GM19438 (cell line): Measurements from ENCODE around the gene CBLN3.
"Not testable (repeated sequence)": the region's sequence is repeated elsewhere in the genome, so short reads cannot be mapped to it uniquely, and the experiment has no call there.

ENCODE experiments used
- ATAC-seq: cut with Tn5 transposase; IDR thresholded peaks from one replicate; pipeline ENCODE4 v1.9.1; 2021; ENCODE audit warnings: low read depth; ENCODE audit not compliant: unreplicated experiment

Gene CBLN3

DNA sequence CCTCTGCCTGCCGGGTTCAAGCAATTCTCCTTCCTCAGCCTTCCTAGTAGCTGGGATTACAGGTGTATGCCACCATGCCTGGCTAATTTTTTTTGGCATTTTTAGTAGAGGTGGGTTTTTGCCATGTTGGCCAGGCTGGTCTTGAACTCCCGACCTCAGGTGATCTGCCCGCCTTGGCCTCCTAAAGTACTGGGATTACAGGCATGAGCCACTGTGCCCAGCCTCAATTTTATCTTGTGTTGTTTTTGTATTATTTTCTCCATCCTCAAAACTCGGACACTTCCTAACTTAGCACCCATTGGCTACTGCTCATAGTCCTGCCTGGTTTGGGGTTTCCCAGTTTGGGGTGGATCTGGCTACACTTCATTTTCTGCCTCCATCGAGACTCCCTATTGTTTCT lies 41.9 kb downstream of the CBLN3 start:
- ATAC-seq, result not testable (repeated sequence)

DNA sequence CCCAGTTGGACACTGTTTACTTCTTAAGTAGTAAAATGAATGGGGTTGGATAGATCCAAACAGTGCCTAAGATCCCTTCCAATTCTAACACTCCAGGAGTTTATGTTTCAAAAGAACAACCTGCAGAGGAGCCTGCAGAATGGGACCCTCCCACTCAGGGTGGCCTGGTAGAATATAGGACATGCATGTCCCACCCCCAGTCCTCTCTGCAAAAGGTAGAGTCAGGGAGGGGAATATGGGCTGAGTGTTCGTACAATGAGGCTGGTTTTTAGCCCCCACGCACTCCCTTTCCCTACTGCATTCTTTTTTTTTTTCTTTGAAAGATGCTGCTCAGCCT lies 42.5 kb downstream of the CBLN3 start:
- no peak for ATAC-seq

DNA sequence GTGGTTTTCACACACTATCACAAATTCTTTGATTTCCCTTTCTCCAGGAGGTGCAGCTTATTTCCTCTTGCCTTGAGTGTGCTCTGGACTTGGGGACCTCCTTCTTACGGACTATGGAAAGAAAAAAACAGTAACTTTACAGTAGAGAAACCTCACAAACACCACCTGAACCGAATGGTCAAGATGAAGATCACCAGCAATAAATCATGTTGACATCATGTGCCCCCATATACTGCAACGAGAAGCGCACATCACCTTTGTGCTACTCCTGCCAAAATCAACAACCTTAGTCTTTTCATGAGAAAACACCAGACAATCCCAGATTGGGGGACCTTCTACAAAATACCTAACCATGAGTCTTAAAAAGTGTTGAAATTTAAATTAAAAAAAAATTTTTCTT lies 43.9 kb downstream of the CBLN3 start:
- ATAC-seq, result no peak

DNA sequence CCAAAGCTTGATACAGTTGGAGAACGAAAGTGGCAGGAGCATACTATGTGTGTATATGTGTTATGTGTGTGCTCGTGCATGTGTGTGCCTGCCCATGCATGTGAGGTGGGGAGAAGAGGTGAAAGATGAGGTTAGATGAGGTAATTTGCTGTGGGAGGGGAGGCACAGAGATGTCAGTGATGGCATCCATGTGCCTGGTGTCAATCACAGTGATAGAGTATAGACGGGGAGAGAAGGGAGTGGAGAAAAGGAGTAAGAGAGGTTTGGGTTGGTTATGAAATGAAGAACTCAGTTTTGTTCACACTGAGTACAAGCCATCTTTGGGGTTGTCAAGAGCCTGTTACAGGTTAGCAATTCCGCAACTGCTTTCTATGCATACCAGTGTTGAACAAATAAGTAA lies 45.3 kb downstream of the CBLN3 start:
- ATAC-seq, result no peak

DNA sequence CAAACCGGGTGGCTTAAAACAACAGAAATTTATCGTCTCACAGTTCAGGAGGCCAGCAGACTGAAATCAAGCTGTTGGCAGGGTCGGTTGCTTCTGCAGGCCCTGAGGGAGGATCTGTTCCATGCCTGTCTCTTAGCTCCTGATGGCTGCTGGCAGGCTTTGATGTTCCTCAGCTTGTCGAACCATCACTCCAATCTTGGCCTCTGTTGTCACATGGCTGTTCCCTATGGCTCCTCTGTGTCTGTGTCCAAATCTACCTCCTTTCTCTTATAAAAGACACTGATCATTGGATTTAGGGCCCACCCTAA lies 47.5 kb downstream of the CBLN3 start:
- ATAC-seq, result no peak

DNA sequence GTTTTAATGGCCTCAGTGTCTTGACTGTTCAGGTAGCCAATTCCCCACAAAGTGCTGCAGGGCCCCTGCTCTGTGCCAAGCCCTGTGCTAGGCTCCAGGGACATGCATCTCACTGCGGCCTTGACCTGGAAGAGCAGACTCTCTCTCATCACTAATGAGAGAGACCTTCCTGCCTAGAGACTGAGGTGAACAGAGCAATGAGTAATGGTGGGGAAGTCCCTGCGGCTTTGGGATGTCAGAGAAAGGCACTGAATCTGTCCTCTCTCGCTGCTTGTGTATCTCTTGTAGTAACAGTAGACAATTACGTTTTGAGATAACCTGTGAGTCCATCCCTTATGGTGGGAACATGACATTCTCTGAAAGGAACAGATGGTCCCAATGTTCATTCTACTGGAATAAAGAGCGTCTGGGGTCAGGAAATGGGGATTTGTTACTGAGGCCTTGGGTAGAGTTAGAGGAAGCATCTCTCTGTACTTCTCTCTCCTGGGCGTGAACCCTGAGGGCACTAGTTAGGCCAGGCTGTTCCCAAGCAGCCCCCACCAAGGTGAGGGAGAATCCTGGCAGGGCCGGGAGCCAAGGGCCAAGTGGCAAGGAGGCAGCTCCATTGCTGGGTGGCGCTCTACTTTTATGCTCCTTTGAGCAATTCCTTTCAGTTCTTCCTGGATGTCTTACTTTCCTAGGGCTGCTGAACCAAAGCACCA lies 48.0 kb downstream of the CBLN3 start:
- ATAC-seq, result no peak

DNA sequence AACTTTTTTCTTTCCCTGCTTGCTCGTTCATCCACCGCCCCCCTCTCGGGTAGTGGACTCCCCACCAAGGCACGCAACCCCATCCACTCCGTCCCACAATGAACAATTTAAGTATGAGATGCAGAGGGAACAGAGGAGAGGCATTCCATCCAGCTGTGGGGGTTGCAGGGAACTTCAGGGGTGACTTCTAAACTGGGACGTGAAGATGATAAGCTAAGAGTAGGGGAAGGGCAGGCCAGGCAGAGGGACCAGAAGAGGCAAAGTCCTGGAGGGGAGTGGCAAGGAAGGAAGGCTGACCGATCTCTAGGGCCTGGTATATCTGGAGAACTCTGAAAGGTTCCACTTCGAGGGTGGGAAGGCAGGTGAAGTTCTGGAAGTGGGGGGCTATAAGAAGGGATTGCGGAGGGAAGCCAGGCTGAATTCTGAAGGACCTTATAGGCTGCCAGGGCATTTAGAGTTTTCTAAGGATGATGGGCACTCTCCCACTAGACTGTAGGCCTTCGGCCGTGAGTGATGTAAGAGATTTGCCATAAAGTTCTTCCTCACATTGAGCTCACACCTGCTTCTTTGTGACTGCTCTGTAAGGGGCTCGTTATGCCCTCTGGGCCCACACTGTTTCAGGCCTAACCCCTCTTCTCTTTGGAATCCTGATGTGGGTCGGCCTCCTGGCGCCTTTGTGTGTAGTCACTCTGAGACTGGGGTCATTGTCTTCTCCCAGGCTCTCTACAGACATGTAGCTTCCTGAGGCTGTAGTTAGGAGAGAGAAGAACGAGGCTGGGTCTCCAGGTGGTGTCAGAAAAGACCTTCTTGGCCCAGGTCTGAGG lies 49.3 kb downstream of the CBLN3 start:
- no peak for ATAC-seq

DNA sequence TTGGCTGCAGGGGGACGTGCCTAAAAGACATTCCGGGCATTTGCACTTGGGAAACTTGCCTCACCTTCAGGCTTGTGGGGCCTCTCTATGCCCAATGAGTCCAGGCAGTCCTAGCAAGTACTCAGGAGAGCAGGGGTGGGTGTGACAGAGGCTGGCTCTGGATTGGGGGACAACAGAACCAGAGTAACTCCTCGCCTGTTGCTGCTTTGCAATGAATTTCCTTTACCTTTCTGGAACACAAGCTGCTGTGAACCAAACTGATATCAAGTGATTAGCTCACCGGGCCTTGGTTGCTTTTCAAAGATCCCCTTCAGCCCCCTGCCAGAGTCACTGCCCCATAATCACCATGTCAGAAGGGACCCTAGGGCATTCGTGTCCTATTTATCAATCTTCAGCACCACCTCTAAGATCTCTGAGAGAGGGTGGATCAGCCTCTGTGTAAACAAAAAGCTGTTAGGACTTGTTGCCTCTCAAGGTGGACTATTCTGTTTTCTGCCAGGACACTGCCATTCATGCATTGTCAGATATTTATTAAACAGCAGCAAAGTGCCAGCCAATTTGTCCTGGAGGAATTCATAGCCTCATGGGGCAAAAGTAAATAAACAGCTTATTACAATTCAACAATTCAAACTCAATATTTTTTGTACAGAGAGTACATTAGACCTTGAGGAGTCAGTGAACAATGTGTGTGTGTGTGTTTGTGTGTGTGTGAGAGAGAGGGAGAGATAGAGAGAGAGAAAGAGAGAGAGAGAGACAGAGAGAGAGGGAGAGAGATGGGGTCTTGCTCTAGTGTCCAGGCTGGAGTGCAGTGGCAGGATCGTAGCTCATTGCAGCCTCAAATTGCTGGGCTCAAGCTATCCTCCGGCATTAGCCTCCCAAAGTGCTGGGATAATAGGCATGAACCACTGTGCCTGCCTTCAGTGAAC lies 50.2 kb downstream of the CBLN3 start:
- no peak for ATAC-seq

DNA sequence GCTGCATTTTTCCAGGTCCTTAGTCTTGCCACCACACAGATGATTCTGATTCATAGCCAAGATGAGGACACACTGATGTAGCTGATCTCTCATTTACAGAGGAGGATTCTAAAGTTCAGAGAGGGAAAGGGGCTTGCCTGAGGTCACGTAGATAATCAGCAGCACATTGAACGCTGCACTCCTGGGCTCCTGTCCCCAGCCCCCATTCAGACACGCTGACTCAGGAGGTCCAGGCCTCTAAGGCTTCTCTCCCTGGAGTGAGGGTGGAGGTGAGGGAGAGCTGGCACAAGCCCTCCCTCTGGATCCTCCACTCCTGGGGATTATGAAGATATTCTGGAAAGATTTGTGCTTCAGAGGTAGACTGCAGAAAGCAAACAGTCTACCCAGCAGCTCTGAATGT lies 51.1 kb downstream of the CBLN3 start:
- no peak for ATAC-seq

DNA sequence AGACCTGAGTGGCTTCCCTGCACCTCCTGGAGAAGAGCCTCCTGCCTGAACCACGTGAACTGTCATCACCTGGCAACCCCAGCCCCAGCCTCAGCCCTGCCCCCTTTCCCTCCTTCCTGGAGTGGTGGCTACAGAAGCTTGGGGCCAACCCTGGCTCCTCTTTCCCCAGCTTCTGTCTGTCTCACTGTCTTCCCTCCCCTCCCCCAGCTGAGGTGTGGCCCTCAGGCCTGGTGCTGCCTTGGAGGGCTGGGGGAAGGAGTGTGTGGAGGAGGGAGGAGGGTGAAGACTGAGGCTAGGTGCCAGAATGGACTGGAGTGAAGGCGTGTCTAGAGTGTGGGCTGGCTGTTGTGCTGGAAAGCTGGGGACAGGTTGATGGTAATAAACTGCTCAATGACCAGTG lies 51.8 kb downstream of the CBLN3 start:
- ATAC-seq, result no peak

DNA sequence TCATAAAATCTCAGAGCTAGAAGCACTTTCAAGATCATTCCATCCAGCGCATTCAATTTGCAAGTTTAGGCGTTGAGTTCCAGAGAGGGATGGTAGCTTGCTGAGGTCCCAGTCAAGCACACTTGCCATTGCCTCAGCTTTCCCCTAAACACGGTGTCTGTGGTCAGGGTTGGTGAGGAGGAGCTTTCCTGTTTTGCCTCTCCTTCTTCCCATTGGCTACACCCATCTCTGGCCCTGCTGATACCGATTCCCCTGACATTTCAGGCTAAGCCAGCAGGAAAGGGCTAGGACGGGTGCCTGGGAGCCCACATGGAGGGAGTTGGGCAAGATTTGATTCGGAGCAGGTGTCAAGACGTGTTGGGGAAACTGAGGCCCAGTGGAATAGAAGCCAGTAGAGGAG lies 52.3 kb downstream of the CBLN3 start:
- ATAC-seq, result no peak
